Islet of Langerhans (tissue), 1 donor: ENCODE measurements around the gene ZNF235.
"Not testable (repeated sequence)": the region's sequence is repeated elsewhere in the genome, so short reads cannot be mapped to it uniquely, and the experiment has no call there.

Experiments
- FAIRE-seq: peaks from one replicate; lab custom pipeline; 2011; peaks lifted over from hg19 to GRCh38; lab: Jason Lieb, UNC

The ZNF235 gene

GRCh38 chr19:44255705-44256411 is 49.0 kb downstream of the ZNF235 start:
- no peak for FAIRE-seq

GRCh38 chr19:44254496-44254895 is 50.3 kb downstream of the ZNF235 start:
- no peak for FAIRE-seq

- not testable (repeated sequence) for FAIRE-seq
Observed at GRCh38 chr19:44253392-44253791, 51.4 kb downstream of the ZNF235 start.

GRCh38 chr19:44252332-44252731 is 52.5 kb downstream of the ZNF235 start:
- not testable (repeated sequence) for FAIRE-seq

GRCh38 chr19:44236384-44236783 is 68.4 kb downstream of the ZNF235 start:
- FAIRE-seq: no peak
